ENCODE measurements around the gene UBAP2L.

- TF ChIP-seq POLR2A (IDR thresholded peaks at IDR 0.05; ENCODE audit: low read length) (no peak), GATA1 (IDR thresholded peaks at IDR 0.05; ENCODE audit: low read depth, low read length) (no peak)
These were observed 4.6 kb downstream of the UBAP2L start for GRCh38 chr1:154225370-154225769.
